Breast epithelium (tissue), 4 donors: ENCODE data around the gene CELF3. TPM values are rescaled to one million over a fixed set of nuclear protein-coding genes. Genes with fewer than 3 reads are reported as not detected.

Experiments used
- DNase-seq, 2 donors: peaks; one replicate each; pipeline ENCODE4 v3.0.0-alpha.2; 2019; ENCODE audit warnings: low spot score in 2 of 2
- H3K27ac ChIP-seq, 2 donors: fragments of 200-600 bp; sonication (generic) in 1 of 2; one replicate each; pipeline ENCODE4 v1.5.1; 2016 to 2019; ENCODE audit warnings: mild to moderate bottlenecking in 1 of 2
- H3K27me3 ChIP-seq, 2 donors: fragments of 200-600 bp; sonication (generic) in 1 of 2; one replicate each; pipeline versions ENCODE4 v1.5.1 to v1.6.0; 2017 to 2019; ENCODE audit warnings: control low read depth in 1 of 2, mild to moderate bottlenecking in 1 of 2
- H3K36me3 ChIP-seq: fragments of 200-600 bp; one replicate; pipeline ENCODE4 v1.5.1; 2019
- H3K4me1 ChIP-seq, 2 donors: fragments of 200-600 bp; sonication (generic); one replicate each; pipeline ENCODE4 v1.5.1; 2016 to 2019; ENCODE audit warnings: control low read depth in 1 of 2
- H3K4me3 ChIP-seq, 3 donors: fragments of 200-600 bp; sonication (generic); 1 replicate in 2 of 3; 2 replicates in 1 of 3; pipeline ENCODE4 v1.5.1; 2016 to 2019; ENCODE audit warnings: mild to moderate bottlenecking in 3 of 3, moderate library complexity in 2 of 3
- H3K9me3 ChIP-seq, 2 donors: fragments of 200-600 bp; sonication (generic) in 1 of 2; one replicate each; pipeline ENCODE4 v1.5.1; 2016 to 2019; ENCODE audit warnings: control low read depth in 1 of 2
- POLR2A ChIP-seq: fragments of 450-650 bp; IDR thresholded peaks from one replicate; pipeline ENCODE4 v1.6.1; 2016; ENCODE audit warnings: antibody characterized with exemption, mild to moderate bottlenecking, moderate library complexity
- POLR2AphosphoS5 ChIP-seq, 3 donors: sonication (generic); formaldehyde crosslinking; IDR thresholded peaks; one replicate each; pipeline ENCODE4 v1.6.1; 2017; ENCODE audit warnings: antibody characterized with exemption in 3 of 3
- intact Hi-C: fragments of 100-400 bp; cut with DNase I; formaldehyde crosslinking; loops from one replicate; pipeline ENCODE4 v1.15.1; 2023; ENCODE audit warnings: low total_unique reads
- total RNA-seq, 3 donors: library from RNA; depleted of rRNA; stranded (reverse); fragments of >200 nt; gene quantifications; one replicate each; pipeline ENCODE4 v1.1.0, GENCODE V29; 2016
- TF ChIP-seq, protein P1 (sequence below), 3 donors: fragments of 450-650 bp; IDR thresholded peaks; one replicate each; pipeline ENCODE4 v1.5.1; 2016 to 2017; ENCODE audit warnings: antibody characterized with exemption in 3 of 3, mild to moderate bottlenecking in 3 of 3, moderate library complexity in 3 of 3

Gene CELF3
- total RNA-seq, 3 donors from 2014 or later: not detected

DNA sequence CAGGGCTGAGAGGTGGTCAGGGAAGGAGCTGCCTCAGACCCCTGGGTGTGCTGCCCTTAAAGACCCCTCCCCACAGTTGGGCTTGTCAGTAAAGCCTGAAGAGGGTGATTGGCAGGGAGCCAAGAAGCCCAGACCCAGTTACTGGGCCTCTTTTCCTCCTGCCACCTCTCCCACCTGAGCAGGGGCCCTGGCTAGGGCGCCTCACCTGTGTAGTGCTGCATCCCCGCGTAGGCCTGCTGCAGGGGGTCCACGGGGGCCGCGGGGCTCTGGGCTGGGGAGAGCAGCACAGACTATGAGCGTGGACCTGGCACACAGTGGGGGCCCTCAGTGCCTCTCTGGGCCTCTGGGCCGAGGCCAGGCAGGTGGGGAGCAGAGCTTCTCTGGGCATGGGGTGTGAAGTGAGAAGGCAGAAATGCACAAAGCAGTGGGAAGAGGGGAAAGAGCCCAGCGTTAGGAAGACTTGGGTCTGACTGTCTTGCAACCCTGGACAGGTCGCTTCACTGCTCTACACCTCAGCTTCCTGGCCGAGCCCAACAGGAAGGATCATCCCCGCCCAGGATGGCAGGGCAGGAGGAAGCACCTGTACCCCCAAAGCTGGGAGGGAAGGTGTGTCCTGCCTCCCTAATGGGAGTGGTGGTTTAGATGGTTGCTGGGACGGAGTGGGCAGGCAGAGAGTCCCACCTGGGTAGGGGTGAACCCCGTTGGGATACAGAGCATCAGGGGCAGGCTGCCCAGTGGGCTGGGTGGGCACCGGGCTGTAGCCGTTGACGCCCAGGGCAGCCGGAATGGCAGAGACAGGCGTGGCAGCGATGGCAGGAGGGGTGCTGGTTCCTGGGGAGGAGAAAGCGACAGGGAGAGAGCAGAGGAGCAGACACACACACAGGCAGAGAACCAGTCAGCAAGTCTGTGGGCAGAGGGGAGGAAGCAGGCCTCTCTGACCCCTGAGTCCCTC, 9.9 kb downstream of the CELF3 start:
- Histone ChIP-seq H3K4me3 (no peak overlapping the region), H3K27ac (no peak overlapping the region), H3K4me1 (no peaks in the 10 kb centered on the region), H3K36me3 (no peaks in the 10 kb centered on the region), H3K9me3 (no peaks in the 10 kb centered on the region), H3K27me3 (no peaks in the 10 kb centered on the region)
- TF ChIP-seq POLR2A: no peak
- TF ChIP-seq, protein P1, sequence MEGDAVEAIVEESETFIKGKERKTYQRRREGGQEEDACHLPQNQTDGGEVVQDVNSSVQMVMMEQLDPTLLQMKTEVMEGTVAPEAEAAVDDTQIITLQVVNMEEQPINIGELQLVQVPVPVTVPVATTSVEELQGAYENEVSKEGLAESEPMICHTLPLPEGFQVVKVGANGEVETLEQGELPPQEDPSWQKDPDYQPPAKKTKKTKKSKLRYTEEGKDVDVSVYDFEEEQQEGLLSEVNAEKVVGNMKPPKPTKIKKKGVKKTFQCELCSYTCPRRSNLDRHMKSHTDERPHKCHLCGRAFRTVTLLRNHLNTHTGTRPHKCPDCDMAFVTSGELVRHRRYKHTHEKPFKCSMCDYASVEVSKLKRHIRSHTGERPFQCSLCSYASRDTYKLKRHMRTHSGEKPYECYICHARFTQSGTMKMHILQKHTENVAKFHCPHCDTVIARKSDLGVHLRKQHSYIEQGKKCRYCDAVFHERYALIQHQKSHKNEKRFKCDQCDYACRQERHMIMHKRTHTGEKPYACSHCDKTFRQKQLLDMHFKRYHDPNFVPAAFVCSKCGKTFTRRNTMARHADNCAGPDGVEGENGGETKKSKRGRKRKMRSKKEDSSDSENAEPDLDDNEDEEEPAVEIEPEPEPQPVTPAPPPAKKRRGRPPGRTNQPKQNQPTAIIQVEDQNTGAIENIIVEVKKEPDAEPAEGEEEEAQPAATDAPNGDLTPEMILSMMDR (IDR thresholded peaks at IDR 0.05): no peak
- no peak for TF ChIP-seq POLR2AphosphoS5 (IDR thresholded peaks at IDR 0.05)
- intact Hi-C loops: no loop called here
- DNase-seq: no peak

GRCh38 chr1:151705753-151706463, 10.7 kb downstream of the CELF3 start:
- TF ChIP-seq POLR2AphosphoS5 (IDR thresholded peaks at IDR 0.05) (no peak), POLR2A (no peak)
- TF ChIP-seq, protein P1 (IDR thresholded peaks at IDR 0.05): no peak
- intact Hi-C loops: no loop called here
- H3K9me3 ChIP-seq: no peaks in the 10 kb centered on the region
- no peak overlapping the region for H3K27ac ChIP-seq
- no peak for DNase-seq
- no peaks in the 10 kb centered on the region for H3K4me1 ChIP-seq
- H3K27me3 ChIP-seq: no peaks in the 10 kb centered on the region
- H3K4me3 ChIP-seq: no peak overlapping the region
- no peaks in the 10 kb centered on the region for H3K36me3 ChIP-seq

- H3K4me3 ChIP-seq: no peak overlapping the region
- no peak overlapping the region for H3K27ac ChIP-seq
- no peaks in the 10 kb centered on the region for H3K4me1 ChIP-seq
- no peak for TF ChIP-seq POLR2AphosphoS5 (IDR thresholded peaks at IDR 0.05)
- TF ChIP-seq, protein P1 (IDR thresholded peaks at IDR 0.05): no peak
- DNase-seq: no peak
- H3K27me3 ChIP-seq: no peaks in the 10 kb centered on the region
- no peaks in the 10 kb centered on the region for H3K9me3 ChIP-seq
- no peaks in the 10 kb centered on the region for H3K36me3 ChIP-seq
- intact Hi-C loops: no loop called here
Measured at GRCh38 chr1:151705146-151705545, 11.5 kb downstream of the CELF3 start.

DNA sequence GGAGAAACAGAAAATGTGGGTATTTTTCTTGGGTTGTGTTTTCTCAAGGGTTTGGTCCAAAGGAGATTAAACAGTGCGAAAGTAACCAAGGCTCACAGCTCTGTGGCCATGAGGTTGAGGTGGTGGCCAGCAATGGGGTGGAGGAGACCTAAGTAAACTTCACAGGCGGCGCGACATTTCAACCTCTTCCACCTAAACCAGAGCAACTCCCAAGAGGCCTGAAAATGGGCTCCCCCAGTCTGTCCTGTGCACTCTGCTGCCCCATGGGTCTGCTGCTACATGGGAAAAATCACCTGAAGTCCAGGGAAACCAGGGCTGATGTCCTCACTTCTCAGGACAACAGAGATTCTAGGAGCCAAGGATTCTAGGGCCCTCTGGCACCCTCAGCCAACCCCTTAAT, 12.4 kb downstream of the CELF3 start:
- Histone ChIP-seq H3K27ac (no peak overlapping the region), H3K36me3 (no peaks in the 10 kb centered on the region), H3K27me3 (no peaks in the 10 kb centered on the region), H3K4me1 (no peaks in the 10 kb centered on the region), H3K4me3 (no peak overlapping the region), H3K9me3 (no peaks in the 10 kb centered on the region)
- TF ChIP-seq POLR2A (no peak), POLR2AphosphoS5 (IDR thresholded peaks at IDR 0.05) (no peak)
- TF ChIP-seq, protein P1 (IDR thresholded peaks at IDR 0.05): no peak
- DNase-seq: peak in 1 of 2 donors; percentile 15
- intact Hi-C loops: no loop called here

DNA sequence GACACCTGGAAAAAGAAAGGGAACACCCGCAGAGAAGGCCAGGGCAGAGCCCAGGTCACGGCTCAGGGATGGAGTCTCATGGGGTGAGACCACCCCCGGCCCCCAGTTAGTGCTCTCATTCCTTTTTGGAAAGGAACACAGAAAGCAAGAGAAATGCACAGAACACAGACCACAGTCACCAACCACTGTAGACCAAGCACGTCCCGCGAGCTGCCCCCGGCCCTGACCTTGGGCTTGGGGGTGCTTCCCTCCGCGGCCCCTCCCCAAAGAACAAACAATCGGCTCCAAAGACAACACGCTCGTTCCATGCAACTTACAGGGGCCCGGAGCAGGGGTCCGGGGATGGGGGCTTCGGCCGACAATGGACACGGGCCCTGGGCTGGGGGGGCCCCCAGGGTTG, 12.8 kb downstream of the CELF3 start:
- peak in 1 of 2 donors; percentile 19 for DNase-seq
- no peak overlapping the region for H3K4me3 ChIP-seq
- no peaks in the 10 kb centered on the region for H3K4me1 ChIP-seq
- TF ChIP-seq POLR2AphosphoS5 (IDR thresholded peaks at IDR 0.05) (no peak), POLR2A (no peak)
- TF ChIP-seq, protein P1 (IDR thresholded peaks at IDR 0.05): no peak
- H3K27me3 ChIP-seq: no peaks in the 10 kb centered on the region
- no peak overlapping the region for H3K27ac ChIP-seq
- no peaks in the 10 kb centered on the region for H3K9me3 ChIP-seq
- no peaks in the 10 kb centered on the region for H3K36me3 ChIP-seq
- intact Hi-C loops: no loop called here
